ENCODE results near the gene SPATS2. TPM values are rescaled to one million over a fixed set of nuclear protein-coding genes. Genes with fewer than 3 reads are reported as not detected.
A peak's percentile ranks its signal among the peaks of the same experiment; 100 is the strongest.

Gene SPATS2
- total RNA-seq, 1 donor from 2014 or later: 29.9 TPM

DNA sequence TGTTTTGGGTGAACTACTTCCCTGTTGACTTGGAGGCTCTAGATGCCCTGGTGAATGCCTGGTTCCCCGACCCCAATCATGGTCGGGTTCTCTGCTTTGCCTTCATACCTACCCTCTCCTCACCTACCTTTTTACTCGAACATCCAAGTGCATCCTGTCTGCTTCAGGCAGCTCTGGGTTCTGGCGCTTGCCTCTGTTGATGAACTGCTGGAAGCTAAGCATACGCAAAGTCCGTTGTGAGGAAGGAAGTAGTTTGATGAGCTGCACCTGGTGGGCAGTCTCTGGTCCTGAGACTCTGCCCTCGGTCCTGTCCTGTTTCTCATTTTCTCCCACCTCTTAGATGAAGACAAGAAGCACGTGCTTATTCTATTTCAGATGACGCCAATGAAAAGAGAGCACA is 185.2 kb downstream of the SPATS2 start:
- H3K4me3 ChIP-seq (ENCODE audit: low read depth, low read length): no peak overlapping the region
- DNase-seq (ENCODE audit: low read depth): no peak
- TF ChIP-seq, protein P1, sequence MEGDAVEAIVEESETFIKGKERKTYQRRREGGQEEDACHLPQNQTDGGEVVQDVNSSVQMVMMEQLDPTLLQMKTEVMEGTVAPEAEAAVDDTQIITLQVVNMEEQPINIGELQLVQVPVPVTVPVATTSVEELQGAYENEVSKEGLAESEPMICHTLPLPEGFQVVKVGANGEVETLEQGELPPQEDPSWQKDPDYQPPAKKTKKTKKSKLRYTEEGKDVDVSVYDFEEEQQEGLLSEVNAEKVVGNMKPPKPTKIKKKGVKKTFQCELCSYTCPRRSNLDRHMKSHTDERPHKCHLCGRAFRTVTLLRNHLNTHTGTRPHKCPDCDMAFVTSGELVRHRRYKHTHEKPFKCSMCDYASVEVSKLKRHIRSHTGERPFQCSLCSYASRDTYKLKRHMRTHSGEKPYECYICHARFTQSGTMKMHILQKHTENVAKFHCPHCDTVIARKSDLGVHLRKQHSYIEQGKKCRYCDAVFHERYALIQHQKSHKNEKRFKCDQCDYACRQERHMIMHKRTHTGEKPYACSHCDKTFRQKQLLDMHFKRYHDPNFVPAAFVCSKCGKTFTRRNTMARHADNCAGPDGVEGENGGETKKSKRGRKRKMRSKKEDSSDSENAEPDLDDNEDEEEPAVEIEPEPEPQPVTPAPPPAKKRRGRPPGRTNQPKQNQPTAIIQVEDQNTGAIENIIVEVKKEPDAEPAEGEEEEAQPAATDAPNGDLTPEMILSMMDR (conservative IDR thresholded peaks at IDR 0.05; ENCODE audit: low read depth, low read length): no peak

- TF ChIP-seq, protein P1 (conservative IDR thresholded peaks at IDR 0.05; ENCODE audit: low read depth, low read length): no peak
- H3K4me3 ChIP-seq (ENCODE audit: low read depth, low read length): no peak overlapping the region
- DNase-seq (ENCODE audit: low read depth): no peak
These were observed 185.6 kb downstream of the SPATS2 start for GRCh38 chr12:49552899-49553298.

DNA sequence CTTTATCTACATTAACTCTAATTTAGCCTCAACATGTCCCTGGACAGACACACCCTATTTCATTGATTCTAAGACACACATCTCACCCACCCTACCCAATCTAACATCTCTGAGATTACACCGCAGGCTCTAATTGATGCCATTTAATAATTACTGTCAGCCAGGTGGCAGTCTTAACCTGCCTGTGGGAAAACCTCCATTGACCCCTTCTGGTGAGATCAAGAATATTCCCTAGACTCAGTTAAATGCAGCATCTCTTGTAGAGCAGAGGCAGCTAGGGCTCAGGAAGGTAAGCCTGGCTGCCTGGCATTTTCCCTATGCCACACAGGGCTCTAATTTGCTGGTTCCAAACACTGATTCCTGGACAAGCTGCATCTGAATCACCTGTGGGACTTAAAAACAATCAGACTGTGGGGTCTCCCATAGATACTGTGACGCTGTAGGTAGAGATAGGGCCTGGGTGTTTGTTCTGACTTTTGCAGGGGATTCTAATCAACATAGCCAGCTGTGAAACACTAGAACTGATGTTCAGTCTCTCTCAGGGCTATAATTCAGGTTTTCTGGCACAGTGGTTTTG is 186.3 kb downstream of the SPATS2 start:
- no peak for DNase-seq (ENCODE audit: low read depth)
- H3K4me3 ChIP-seq (ENCODE audit: low read depth, low read length): no peak overlapping the region

GRCh38 chr12:49554266-49554665 is 187.0 kb downstream of the SPATS2 start:
- no peak for DNase-seq (ENCODE audit: low read depth)
- H3K4me3 ChIP-seq (ENCODE audit: low read depth, low read length): no peak overlapping the region
- TF ChIP-seq, protein P1 (conservative IDR thresholded peaks at IDR 0.05; ENCODE audit: low read depth, low read length): no peak

More for the DNA sequence above, 186.3 kb downstream of the SPATS2 start:
- TF ChIP-seq, protein P1 (conservative IDR thresholded peaks at IDR 0.05; ENCODE audit: low read depth, low read length): peak; percentile 74

GRCh38 chr12:49555631-49556390 is 188.5 kb downstream of the SPATS2 start:
- DNase-seq (ENCODE audit: low read depth): no peak

DNA sequence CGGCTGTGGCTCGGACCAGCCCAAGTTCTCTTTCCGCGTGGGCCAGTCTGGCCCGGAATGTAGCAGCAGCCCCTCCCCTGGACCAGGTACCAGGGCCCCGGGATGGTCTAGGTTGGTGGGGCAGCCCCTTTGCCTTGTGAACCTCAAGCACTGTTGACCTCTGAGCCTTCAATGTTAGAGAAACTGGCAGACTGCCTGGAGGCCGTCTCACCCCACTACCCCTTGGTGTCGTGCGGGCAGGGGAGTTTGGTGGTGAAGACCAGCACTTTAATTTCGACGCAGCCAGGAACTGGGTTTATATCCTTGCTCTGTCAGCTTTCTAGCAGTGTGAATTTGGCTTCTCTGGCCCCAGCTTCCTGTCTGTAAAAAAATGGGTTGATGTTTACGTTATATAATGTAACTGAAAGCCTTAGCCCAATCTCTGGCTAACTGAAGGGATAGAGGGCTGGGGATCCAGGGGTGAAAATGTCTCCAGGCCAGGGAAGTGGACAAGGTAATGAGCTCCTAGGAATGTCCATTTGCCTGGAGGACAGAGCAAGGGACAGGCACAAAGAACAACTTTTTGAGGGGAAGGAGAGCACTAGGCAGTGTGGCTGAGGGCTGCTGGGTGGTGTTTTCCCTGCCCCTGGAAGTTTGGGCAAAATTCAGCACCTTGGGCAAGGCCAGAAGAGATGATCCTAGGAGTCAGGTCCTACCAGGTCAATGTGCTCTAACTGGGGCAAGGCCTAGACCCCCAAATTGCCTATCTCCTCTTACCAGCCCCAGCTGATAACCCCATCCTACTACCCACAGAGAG is 189.3 kb downstream of the SPATS2 start:
- no peak for DNase-seq (ENCODE audit: low read depth)
- TF ChIP-seq, protein P1 (conservative IDR thresholded peaks at IDR 0.05; ENCODE audit: low read depth, low read length): no peak
- no peak overlapping the region for H3K4me3 ChIP-seq (ENCODE audit: low read depth, low read length)

More at GRCh38 chr12:49555631-49556390, 188.5 kb downstream of the SPATS2 start:
- H3K4me3 ChIP-seq (ENCODE audit: low read depth, low read length): no peak overlapping the region
- TF ChIP-seq, protein P1 (conservative IDR thresholded peaks at IDR 0.05; ENCODE audit: low read depth, low read length): no peak
